GM19240 (cell line): Measurements from ENCODE around the gene SLC5A5.
A peak's percentile ranks its signal among the peaks of the same experiment; 100 is the strongest.

Source experiments
- DNase-seq: peaks from one replicate; pipeline ENCODE4 v3.0.0; 2011; ENCODE audit warnings: low spot score; ENCODE audit not compliant: insufficient read length

Gene SLC5A5

GRCh38 chr19:17847538-17848366, 24.0 kb upstream of the SLC5A5 start, which contains the start of gene JAK3:
TSS of gene JAK3 (minus strand) at chr19:17847982. CDS start at chr19:17844417, 3,565 bp downstream.
- DNase-seq, result peak; percentile 91

- DNase-seq, result no peak
Measured at GRCh38 chr19:17848595-17849292, 23.0 kb upstream of the SLC5A5 start.

DNA sequence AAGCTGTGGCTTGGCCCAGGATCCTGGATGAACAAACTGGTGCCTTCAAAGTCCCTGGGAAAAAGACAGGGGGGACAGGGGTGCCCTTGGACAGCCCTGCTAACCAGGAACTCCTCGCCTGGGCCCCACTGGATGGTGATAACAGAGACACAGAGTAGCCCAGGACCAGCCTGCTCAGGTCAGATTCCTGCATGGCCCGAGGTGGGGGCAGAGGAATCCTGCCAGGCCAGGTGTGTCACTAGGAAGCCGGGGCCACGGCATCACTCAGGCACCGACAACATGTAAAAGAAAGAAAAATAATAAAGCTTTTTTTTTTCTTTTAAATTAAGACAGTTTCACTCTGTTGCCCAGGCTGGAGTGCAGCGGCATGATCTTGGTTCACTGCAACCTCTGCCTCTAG, 17.7 kb upstream of the SLC5A5 start:
- no peak for DNase-seq

- peak; percentile 67 for DNase-seq
Measured at GRCh38 chr19:17855280-17856152, 16.2 kb upstream of the SLC5A5 start.

DNA sequence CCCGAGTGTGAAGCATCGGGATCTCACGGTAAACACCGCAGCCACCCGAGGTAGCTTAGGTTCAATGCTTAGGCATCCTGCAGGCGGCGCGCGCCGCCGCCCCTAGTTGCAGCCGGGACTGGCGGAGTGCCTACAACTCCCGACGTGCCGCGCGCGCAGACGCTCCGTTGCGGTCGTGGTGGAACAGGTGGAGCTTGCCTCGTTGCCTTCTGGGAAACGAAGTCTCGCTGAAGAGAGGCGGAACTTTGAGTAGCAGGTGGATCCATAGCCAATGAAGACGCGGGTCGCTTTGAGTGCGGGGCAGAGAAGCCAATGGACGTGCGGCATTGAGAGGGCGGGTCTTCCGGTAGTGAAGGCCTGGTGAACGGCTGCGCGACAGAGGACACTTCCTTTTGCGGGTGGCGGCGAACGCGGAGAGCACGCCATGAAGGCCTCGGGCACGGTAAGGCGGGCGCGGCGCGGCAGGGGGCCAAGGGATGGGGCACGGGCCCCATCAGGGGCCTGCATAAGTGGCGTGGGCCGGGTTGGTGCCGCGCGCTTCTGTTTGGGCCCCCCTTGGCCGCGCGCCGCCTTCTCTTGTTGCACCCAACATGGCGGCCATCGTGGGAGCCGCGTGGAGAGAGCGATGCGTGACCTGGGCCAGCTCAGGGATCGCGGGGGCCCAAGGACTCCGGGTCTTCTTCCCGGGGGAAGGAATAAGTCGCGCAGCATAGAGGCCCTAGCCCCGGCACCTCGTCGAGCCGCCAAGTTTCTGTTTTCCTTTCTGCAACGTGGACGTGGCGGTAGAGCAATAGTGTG, 12.0 kb upstream of the SLC5A5 start, which contains the start of gene RPL18A:
Gene RPL18A, plus strand, starts transcription at position 378 of the 798 bp plus-strand sequence. Its CDS starts 47 bp downstream, at position 425.
- peak; percentile 92 for DNase-seq

DNA sequence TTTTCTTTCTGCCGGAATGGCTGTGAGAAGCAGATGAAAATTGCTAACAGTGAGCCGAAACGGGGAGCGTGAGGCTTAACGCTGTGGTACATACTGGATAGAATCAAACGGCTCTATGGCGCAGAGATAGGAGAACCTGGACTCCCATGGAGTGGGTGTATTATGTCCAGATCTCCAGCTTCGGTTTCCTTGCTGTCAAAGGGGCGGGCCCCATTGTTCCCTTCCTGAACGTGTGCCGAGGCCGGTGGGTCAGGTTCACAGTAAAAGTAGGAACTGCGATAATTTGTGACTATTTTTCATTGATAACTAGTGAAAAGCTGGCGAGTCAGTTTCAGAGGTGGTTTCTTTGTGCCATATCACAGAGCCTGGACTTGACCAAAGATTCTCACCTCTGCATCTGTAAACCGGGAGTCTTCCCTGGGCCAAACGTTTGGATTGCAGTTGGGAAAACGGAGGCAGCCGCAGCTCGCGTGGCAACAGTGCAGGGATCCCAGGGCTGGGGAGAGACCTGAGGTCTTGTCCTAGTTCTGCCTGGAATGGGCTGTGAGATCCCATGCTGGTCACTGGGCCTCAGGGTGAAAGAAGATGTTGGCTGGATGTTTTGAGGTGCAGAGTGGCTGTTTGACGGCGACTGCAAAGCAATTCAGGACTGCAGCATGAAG, 11.3 kb upstream of the SLC5A5 start:
- no peak for DNase-seq

- DNase-seq, result no peak
Measured at GRCh38 chr19:17860993-17861360, 10.8 kb upstream of the SLC5A5 start.

GRCh38 chr19:17861542-17862402, 10.0 kb upstream of the SLC5A5 start:
- no peak for DNase-seq

- no peak for DNase-seq
Measured at GRCh38 chr19:17862711-17863519, 8.8 kb upstream of the SLC5A5 start.

- no peak for DNase-seq
Measured at GRCh38 chr19:17863520-17864182, 8.1 kb upstream of the SLC5A5 start.

GRCh38 chr19:17865364-17866311, 6.1 kb upstream of the SLC5A5 start:
- DNase-seq, result no peak

DNA sequence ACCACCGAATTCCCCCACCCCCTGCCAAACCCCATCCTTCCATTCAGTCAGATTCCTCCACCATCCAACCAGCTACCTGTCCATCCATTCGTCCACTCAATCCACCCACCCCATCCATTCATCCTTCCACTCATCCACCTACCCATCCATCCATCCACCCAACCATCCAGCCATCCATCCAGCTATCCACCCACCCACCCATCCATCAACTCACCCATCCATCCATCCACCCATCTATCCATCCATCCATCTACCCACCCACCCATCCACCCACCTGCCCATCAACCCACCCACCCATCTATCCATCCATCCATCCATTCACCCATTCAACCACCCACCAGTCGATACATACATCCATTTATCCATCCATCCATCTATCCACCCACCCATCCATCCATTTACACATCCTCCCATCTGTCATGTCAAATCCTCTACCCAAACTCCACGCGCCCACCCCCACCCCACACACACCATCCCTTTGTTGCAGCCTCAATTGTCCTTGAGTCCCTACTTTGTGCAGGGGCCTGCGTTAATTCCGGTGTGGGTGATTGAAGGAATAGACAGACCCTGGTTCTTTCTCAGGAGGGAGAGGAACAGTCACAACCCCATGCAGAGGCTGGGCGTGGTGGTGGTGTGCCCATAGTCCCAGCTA, 5.3 kb upstream of the SLC5A5 start:
- DNase-seq, result no peak

DNA sequence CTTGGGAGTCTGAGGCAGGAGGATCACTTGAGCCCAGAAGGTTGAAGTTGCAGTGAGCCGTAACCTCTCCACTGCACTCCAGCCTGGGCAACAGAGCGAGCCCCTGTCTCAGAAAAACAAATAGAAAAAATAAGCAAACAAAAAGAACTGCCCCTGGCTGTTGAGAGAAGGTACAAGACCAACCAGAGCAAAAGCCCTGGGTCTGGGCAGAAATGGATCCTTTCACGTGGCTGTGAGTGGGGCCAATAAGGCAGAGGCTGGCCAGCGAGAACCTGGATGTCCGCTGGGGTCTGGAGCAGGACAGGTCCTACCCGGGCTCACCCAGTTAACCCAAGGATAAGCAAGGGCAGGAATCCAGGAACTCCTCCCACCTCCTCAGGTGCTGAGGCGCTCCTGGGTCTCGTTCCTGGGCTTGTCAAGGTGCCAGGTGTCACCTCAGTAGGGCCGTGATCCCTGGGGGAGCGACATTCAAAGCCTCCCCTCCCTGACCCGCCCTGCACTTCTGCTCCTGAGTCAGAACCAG, 4.7 kb upstream of the SLC5A5 start:
- no peak for DNase-seq

- no peak for DNase-seq
Measured at GRCh38 chr19:17868669-17869068, 3.1 kb upstream of the SLC5A5 start.

GRCh38 chr19:17869114-17869608, 2.6 kb upstream of the SLC5A5 start:
- no peak for DNase-seq
